KOPT-K1 (cell line): ENCODE data around the gene UGCG.

ENCODE experiments used
- H3K27ac ChIP-seq: fragments of 200-600 bp; sonication (generic); 2 replicates; pipeline ENCODE4 v1.5.1; 2016; ENCODE audit warnings: antibody characterized with exemption, mild to moderate bottlenecking, low read depth, low read length; ENCODE audit not compliant: poor library complexity, severe bottlenecking
- H3K36me3 ChIP-seq: fragments of 200-600 bp; sonication (generic); 2 replicates; pipeline ENCODE4 v1.5.1; 2017; ENCODE audit warnings: antibody characterized with exemption, mild to moderate bottlenecking, low read length, moderate library complexity; ENCODE audit not compliant: insufficient read depth
- H3K9me3 ChIP-seq: fragments of 200-600 bp; sonication (generic); 2 replicates; pipeline ENCODE4 v1.5.1; 2017; ENCODE audit warnings: antibody characterized with exemption, low read length, mild to moderate bottlenecking; ENCODE audit not compliant: insufficient read depth, poor library complexity, severe bottlenecking

The UGCG gene

DNA sequence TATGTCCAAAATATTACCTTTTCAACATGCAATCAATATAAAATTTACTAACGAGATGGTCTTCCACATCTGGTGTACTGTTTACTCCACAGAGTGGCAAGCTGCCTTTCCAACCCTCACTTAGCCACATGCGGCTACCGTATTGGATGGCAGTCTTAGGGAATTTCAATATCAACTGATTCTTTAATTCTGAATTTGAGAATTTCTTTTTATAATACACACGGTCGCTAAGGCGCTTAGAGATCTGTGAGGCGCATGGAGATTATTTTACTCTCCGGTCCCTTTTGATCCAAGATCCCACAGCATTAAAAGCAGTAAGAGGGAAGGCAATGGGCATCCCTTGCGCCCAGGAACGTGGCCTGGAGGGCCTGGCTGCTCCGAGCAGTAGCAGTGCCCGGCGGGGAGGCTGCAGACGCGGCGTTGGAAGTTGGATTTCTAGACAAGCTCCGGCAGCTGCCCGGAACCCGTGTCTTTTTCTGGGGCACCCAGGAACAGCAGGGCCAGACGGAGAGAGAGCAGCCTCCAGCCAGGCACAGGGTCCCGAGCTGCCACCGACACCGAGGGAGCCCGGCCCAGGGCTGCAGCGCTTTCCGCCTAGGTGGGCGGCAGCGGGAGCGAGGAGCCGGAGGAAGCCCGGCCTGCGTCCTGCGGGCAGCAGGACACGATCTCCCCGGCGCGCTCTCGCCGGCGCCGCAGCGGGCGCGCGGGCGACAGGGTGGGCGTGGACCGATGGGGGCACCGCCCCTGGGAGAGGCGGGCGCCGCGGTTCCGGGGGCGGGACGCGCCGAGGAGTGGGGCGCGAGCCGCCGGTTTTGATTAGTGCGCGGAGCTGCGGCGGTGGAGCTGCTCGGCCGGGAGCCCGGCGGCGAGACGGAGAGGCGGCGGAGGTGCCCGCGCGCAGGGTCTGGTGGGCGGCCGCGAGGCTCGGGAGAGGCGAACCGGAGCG lies at the start of gene UGCG:
Gene UGCG (plus strand): TSS at position 819 of the 946 bp plus-strand sequence. CDS start 402 bp downstream, outside the sequence.
- peak within 1 kb of the TSS; percentile 73 for H3K27ac ChIP-seq
- no peaks in the 10 kb centered on the region for H3K9me3 ChIP-seq
- no peaks in the 10 kb centered on the region for H3K36me3 ChIP-seq

DNA sequence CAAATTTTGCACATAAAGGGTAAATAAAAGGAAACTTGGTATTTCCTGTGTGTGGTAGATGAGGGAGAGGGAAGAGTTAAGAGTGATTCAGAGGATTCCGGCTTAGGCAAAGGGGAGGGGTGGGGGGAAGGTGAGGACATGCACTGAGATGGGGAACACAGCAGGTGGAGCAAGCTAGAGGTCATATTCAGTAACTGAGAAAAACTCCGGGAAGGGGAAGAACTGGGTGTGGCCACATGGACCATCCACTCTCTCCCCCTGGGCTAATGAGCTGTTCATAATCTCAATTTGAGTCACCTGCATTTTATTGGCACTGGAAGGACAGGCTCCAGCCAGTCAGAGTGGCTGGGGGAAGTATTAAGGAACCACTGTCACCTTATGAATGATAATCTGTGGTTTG lies 45.1 kb upstream of the UGCG start:
- no peaks in the 10 kb centered on the region for H3K36me3 ChIP-seq
- H3K9me3 ChIP-seq = no peaks in the 10 kb centered on the region
- no peak overlapping the region for H3K27ac ChIP-seq

- no peak overlapping the region for H3K27ac ChIP-seq
- H3K36me3 ChIP-seq = no peaks in the 10 kb centered on the region
- H3K9me3 ChIP-seq = no peaks in the 10 kb centered on the region
Observed at GRCh38 chr9:111852291-111852690, 44.3 kb upstream of the UGCG start.

DNA sequence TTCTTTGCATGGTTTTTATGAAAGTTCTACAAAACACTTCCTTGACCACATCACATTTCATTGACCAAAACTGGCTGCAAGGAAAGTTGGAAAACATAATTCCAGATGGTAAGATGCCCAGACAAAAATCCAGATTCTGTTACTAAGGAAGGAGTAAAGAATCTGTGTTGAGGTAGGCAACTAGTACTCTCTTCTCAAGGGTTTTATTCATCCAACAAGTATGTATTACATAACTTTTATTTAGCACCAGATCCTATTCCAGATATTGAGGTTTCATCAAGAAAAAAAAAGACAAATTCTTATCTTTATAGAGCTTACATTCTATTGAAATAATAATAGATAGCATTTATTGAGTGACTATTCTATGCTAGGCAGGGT lies 43.2 kb upstream of the UGCG start:
- no peaks in the 10 kb centered on the region for H3K9me3 ChIP-seq
- H3K36me3 ChIP-seq = no peaks in the 10 kb centered on the region
- H3K27ac ChIP-seq = no peak overlapping the region

DNA sequence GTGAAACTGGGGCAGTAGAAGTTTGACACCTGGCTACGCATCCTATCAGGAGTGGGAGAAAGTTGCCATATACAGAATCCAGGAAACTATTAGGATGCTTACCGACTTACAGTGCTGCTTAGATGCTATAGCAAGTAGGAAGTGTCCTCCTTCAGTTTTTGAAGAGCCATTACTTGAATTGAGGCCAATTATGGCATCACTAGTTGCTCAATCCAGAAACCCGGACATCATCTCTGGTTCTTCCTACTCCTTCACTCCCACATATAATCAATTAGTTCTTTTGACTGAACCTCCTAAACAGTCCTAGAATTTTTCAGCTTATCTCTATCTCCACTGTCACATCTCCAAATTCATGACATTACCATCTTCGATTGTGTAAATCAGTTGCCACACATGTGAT lies 41.8 kb upstream of the UGCG start:
- Histone ChIP-seq H3K36me3 (no peaks in the 10 kb centered on the region), H3K27ac (no peak overlapping the region), H3K9me3 (no peaks in the 10 kb centered on the region)

DNA sequence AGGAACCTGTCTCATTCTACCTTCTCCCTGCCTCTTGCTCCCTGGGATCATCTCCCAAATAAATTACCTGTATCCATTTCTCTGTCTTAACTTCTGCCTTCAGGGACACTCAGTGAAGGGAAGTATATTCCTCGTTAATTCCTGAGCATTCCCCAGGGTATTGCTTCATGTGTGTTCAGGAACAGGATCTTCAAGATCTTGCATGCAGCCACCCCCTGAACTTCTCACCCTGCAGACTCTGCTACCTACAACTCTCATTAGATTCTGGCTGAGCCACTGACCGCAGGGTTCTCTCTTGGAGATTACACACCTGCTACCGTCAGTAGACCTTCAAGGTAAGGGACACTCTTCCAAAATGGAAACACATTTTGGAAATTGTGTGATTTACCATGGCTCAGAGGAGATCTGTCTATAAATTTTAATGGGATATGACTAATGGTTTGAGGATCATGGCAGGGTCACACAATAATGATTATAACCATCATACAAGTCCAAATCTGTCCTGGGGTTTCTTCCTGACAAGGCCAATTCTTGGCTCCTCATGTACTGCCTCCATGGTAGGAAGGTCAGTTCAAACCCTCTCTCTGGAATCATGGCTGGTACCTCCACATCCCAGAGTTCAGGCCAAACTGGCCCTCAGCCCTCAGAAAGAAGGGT lies 38.9 kb upstream of the UGCG start:
- H3K9me3 ChIP-seq = no peaks in the 10 kb centered on the region
- no peaks in the 10 kb centered on the region for H3K36me3 ChIP-seq
- H3K27ac ChIP-seq = no peak overlapping the region

GRCh38 chr9:111860443-111860842 lies 36.2 kb upstream of the UGCG start:
- H3K36me3 ChIP-seq = no peaks in the 10 kb centered on the region
- no peaks in the 10 kb centered on the region for H3K9me3 ChIP-seq
- H3K27ac ChIP-seq = no peak overlapping the region

GRCh38 chr9:111863636-111864035 lies 33.0 kb upstream of the UGCG start:
- Histone ChIP-seq H3K9me3 (no peaks in the 10 kb centered on the region), H3K36me3 (no peaks in the 10 kb centered on the region), H3K27ac (no peak overlapping the region)

GRCh38 chr9:111866976-111867375 lies 29.6 kb upstream of the UGCG start:
- Histone ChIP-seq H3K9me3 (no peaks in the 10 kb centered on the region), H3K36me3 (no peaks in the 10 kb centered on the region), H3K27ac (no peak overlapping the region)

- Histone ChIP-seq H3K27ac (no peak overlapping the region), H3K36me3 (no peaks in the 10 kb centered on the region), H3K9me3 (no peaks in the 10 kb centered on the region)
Observed at GRCh38 chr9:111868475-111868874, 28.1 kb upstream of the UGCG start.

DNA sequence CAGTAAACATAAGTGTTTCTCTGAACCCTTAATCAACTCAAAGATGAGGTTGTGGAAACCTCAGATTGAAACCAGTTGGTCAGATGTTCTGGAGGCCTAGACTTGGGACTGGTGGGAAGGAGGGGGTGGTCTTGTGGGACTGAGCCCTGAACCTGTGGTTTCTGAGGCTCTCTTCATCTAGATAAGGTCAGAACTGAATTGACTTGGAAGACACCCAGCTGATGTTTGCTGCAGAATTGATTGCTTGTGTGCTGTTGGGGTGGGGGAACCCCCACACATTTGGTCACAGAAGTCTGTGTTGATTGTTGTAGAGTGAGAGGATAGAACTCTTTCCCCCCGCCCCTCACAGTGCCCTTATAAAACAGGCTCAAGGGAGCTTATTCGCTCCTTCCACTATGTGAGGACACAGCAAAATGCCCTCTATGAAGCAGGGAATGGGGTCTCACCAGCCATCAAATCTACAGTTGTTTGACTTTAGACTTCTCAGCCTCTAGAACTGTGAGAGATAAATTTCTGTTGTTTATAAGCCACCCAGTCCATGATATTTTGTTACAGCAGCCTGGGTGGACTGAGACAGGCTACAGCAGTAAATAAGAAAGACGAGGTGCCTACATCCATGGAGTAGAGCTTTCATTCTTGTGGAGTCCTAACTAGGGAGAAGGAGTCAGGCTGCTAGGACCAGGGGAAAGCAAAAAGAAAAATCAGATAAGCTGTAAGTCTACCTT lies 25.7 kb upstream of the UGCG start:
- Histone ChIP-seq H3K27ac (no peak overlapping the region), H3K36me3 (no peaks in the 10 kb centered on the region), H3K9me3 (no peaks in the 10 kb centered on the region)

DNA sequence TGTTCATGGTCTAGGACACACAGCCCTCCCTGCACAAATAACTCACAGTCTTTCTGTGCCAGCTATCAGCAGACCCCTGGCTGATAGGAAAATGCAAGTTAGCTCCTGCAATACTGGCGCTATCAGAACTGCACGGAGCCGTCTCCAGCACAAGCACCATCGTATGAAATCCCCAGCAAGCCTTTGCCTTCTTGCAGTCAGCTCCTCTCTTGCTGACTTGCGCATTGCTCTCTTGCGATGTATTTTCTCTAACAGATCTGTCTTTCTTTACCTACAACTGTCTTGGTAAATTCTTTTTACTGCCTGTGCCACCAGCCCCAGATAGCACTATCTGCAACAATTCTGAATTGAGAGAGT lies 25.1 kb upstream of the UGCG start:
- H3K36me3 ChIP-seq = no peaks in the 10 kb centered on the region
- H3K9me3 ChIP-seq = no peaks in the 10 kb centered on the region
- no peak overlapping the region for H3K27ac ChIP-seq

- Histone ChIP-seq H3K27ac (no peak overlapping the region), H3K9me3 (no peaks in the 10 kb centered on the region), H3K36me3 (no peaks in the 10 kb centered on the region)
Observed at GRCh38 chr9:111872886-111873285, 23.7 kb upstream of the UGCG start.

- H3K27ac ChIP-seq = no peak overlapping the region
- no peaks in the 10 kb centered on the region for H3K36me3 ChIP-seq
- no peaks in the 10 kb centered on the region for H3K9me3 ChIP-seq
Observed at GRCh38 chr9:111873901-111874300, 22.7 kb upstream of the UGCG start.

GRCh38 chr9:111874500-111874899 lies 22.1 kb upstream of the UGCG start:
- H3K27ac ChIP-seq = no peak overlapping the region

More at GRCh38 chr9:111874500-111874899, 22.1 kb upstream of the UGCG start:
- Histone ChIP-seq H3K9me3 (no peaks in the 10 kb centered on the region), H3K36me3 (no peaks in the 10 kb centered on the region)
